Stomach (tissue), 9 donors: ENCODE results near the gene STT3A. TPM values are rescaled to one million over a fixed set of nuclear protein-coding genes. Genes with fewer than 3 reads are reported as not detected.

Source experiments
- DNase-seq, 2 donors: peaks; one replicate each; pipeline versions ENCODE4 v3.0.0 to v3.0.0-alpha.2; 2013 to 2019
- H3K27ac ChIP-seq, 5 donors: fragments of 200-600 bp in 4 of 5; sonication (generic) in 4 of 5; one replicate each; pipeline ENCODE4 v1.5.1; 2013 to 2019; ENCODE audit warnings: mild to moderate bottlenecking in 1 of 5, moderate library complexity in 1 of 5
- H3K27me3 ChIP-seq, 3 donors: fragments of 200-600 bp; sonication (generic); one replicate each; pipeline ENCODE4 v1.5.1; 2017 to 2019; ENCODE audit warnings: mixed run types in 1 of 3
- H3K36me3 ChIP-seq, 4 donors: fragments of 200-600 bp; sonication (generic); 1 replicate in 3 of 4; 2 replicates in 1 of 4; pipeline ENCODE4 v1.5.1; 2016 to 2019
- H3K4me1 ChIP-seq, 4 donors: fragments of 200-600 bp; sonication (generic); one replicate each; pipeline ENCODE4 v1.5.1; 2016 to 2019
- H3K4me3 ChIP-seq, 4 donors: fragments of 200-600 bp; sonication (generic) in 3 of 4; one replicate each; pipeline ENCODE4 v1.5.1; 2016 to 2019; ENCODE audit warnings: mild to moderate bottlenecking in 1 of 4
- H3K9me3 ChIP-seq, 4 donors: fragments of 200-600 bp; sonication (generic); one replicate each; pipeline ENCODE4 v1.5.1; 2016 to 2019
- CTCF ChIP-seq, 7 experiments: fragments of 450-650 bp in 4 of 7; fragments of 200-600 bp in 3 of 7; sonication (generic) in 3 of 7; IDR thresholded peaks; one replicate each; pipeline ENCODE4 v1.5.1; 2016 to 2019; ENCODE audit warnings: antibody characterized with exemption in 7 of 7, control low read depth in 2 of 7, mild to moderate bottlenecking in 1 of 7
- EP300 ChIP-seq: sonication (generic); formaldehyde crosslinking; IDR thresholded peaks from one replicate; pipeline ENCODE4 v1.6.1; 2017; ENCODE audit warnings: antibody characterized with exemption
- POLR2A ChIP-seq, 4 donors: fragments of 450-650 bp; IDR thresholded peaks; one replicate each; pipeline ENCODE4 v1.6.1; 2016; ENCODE audit warnings: antibody characterized with exemption in 4 of 4, control low read depth in 2 of 4, mild to moderate bottlenecking in 1 of 4, moderate library complexity in 1 of 4
- POLR2AphosphoS5 ChIP-seq, 3 donors: sonication (generic); formaldehyde crosslinking; IDR thresholded peaks; one replicate each; pipeline ENCODE4 v1.6.1; 2016; ENCODE audit warnings: antibody characterized with exemption in 3 of 3
- WGBS, 5 donors: extraction: QIAGEN DNeasy Blood & Tissue Kit in 3 of 5; methylation state at CpG; one replicate each; pipeline versions ENCODE4 v1.1.5 to v1.1.7; 2013 to 2018; 5-methylcytosine and 5-hydroxymethylcytosine counted together
- intact Hi-C: fragments of 100-400 bp; cut with DNase I; formaldehyde crosslinking; loops from one replicate; pipeline ENCODE4 v1.15.1; 2023; ENCODE audit warnings: low total_unique reads
- polyA plus RNA-seq, 3 donors: library from polyadenylated mRNA; stranded (reverse); fragments of 200-250 nt; gene quantifications; one replicate each; pipeline ENCODE4 v1.2.3, GENCODE V29; 2013
- total RNA-seq, 5 donors: library from RNA; depleted of rRNA; stranded (reverse); fragments of >200 nt; gene quantifications; one replicate each; pipeline versions ENCODE4 v1.1.0 to v1.2.3, GENCODE V29; 2014 to 2016
- donor health status: healthy with polysubstance abuse.
- donor health status: Bipolar disorder and iron deficiency.
- donor health status: healthy.

STT3A gene
- total and polyA plus RNA-seq, 8 donors: 19.4 to 113 (median 34.9) TPM

- H3K27ac ChIP-seq: no peak overlapping the region
- H3K4me1 ChIP-seq: no peaks in the 10 kb centered on the region
- no peaks in the 10 kb centered on the region for H3K36me3 ChIP-seq
- WGBS, 5 donors: 77 to 85% (median 79%) methylated on average over 2 of the region's 2 CpGs
- TF ChIP-seq EP300 (no peak), POLR2A (IDR thresholded peaks at IDR 0.05) (no peak), POLR2AphosphoS5 (IDR thresholded peaks at IDR 0.05) (no peak), CTCF (IDR thresholded peaks at IDR 0.05) (no peak)
- no peak for DNase-seq
- H3K9me3 ChIP-seq: peaks cover 0 to 5% (median 0%) of the 10 kb centered on the region in 4 donors
- no peaks in the 10 kb centered on the region for H3K27me3 ChIP-seq
- intact Hi-C loops: no loop called here
- no peak overlapping the region for H3K4me3 ChIP-seq
Observed at GRCh38 chr11:125662689-125663088, 70.0 kb downstream of the STT3A start.

DNA sequence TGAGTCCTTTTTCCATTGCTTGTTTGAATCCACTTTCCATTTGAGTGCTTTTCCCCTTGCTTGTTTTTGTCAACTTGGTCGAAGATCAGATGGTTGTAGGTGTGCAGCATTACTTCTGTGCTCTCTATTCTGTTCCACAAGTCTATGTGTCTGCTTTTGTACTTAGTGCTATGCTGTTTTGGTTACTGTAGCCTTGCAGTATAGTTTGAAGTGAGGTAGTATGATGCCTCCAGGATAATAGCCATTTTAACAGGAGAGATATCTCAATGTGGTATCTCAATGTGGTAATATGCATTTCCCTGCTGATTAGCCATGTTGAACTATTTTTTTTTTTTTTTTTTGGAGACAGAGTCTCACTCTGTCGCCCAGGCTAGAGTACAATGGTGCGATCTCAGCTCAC, 71.3 kb downstream of the STT3A start:
- DNase-seq: no peak
- no peak overlapping the region for H3K27ac ChIP-seq
- peaks cover 0 to 5% (median 0%) of the 10 kb centered on the region in 4 donors for H3K9me3 ChIP-seq
- H3K27me3 ChIP-seq: no peaks in the 10 kb centered on the region
- no peaks in the 10 kb centered on the region for H3K4me1 ChIP-seq
- intact Hi-C loops: no loop called here
- no peak overlapping the region for H3K4me3 ChIP-seq
- H3K36me3 ChIP-seq: no peaks in the 10 kb centered on the region
- 88 to 98% (median 97%) methylated on average over 1 to 3 of the region's 3 CpGs for WGBS, 5 donors
- no peak for TF ChIP-seq CTCF (IDR thresholded peaks at IDR 0.05)
- no peak for TF ChIP-seq EP300
- no peak for TF ChIP-seq POLR2A (IDR thresholded peaks at IDR 0.05)
- TF ChIP-seq POLR2AphosphoS5 (IDR thresholded peaks at IDR 0.05): no peak

GRCh38 chr11:125667151-125667550, 74.5 kb downstream of the STT3A start:
- WGBS, 5 donors: 96 to 99% (median 99%) methylated on average over 2 of the region's 2 CpGs
- no peak overlapping the region for H3K27ac ChIP-seq
- no peak for DNase-seq
- H3K4me3 ChIP-seq: no peak overlapping the region
- H3K36me3 ChIP-seq: no peaks in the 10 kb centered on the region
- H3K9me3 ChIP-seq: peaks cover 0 to 5% (median 0%) of the 10 kb centered on the region in 4 donors
- intact Hi-C loops: no loop called here
- no peak for TF ChIP-seq EP300
- no peak for TF ChIP-seq POLR2A (IDR thresholded peaks at IDR 0.05)
- no peak for TF ChIP-seq POLR2AphosphoS5 (IDR thresholded peaks at IDR 0.05)
- no peak for TF ChIP-seq CTCF (IDR thresholded peaks at IDR 0.05)
- no peaks in the 10 kb centered on the region for H3K4me1 ChIP-seq
- H3K27me3 ChIP-seq: no peaks in the 10 kb centered on the region

GRCh38 chr11:125670172-125670571, 77.5 kb downstream of the STT3A start:
- no peaks in the 10 kb centered on the region for H3K27me3 ChIP-seq
- no peak for DNase-seq
- 88 to 100% (median 98%) methylated on average over 1 of the region's 1 CpG for WGBS, 5 donors
- H3K9me3 ChIP-seq: peaks cover 0 to 5% (median 0%) of the 10 kb centered on the region in 4 donors
- TF ChIP-seq POLR2A (IDR thresholded peaks at IDR 0.05): no peak
- TF ChIP-seq CTCF (IDR thresholded peaks at IDR 0.05): no peak
- TF ChIP-seq POLR2AphosphoS5 (IDR thresholded peaks at IDR 0.05): no peak
- no peak for TF ChIP-seq EP300
- H3K4me1 ChIP-seq: no peaks in the 10 kb centered on the region
- intact Hi-C loops: no loop called here
- no peaks in the 10 kb centered on the region for H3K36me3 ChIP-seq
- no peak overlapping the region for H3K27ac ChIP-seq
- no peak overlapping the region for H3K4me3 ChIP-seq
